HAP-1 (cell line): ENCODE results near the gene INTS12.
A peak's percentile ranks its signal among the peaks of the same experiment; 100 is the strongest.
"Not testable (repeated sequence)": the region's sequence is repeated elsewhere in the genome, so short reads cannot be mapped to it uniquely, and the experiment has no call there.

Source experiments
- DNase-seq, 2 experiments: peaks; one replicate each; pipeline ENCODE4 v3.0.0-alpha.2; 2016 to 2020; ENCODE audit warnings: low spot score in 2 of 2
- H3K27me3 ChIP-seq: fragments of 250-450 bp; sonication (Bioruptor Pico); 2 replicates; pipeline ENCODE4 v1.5.1; 2020; ENCODE audit warnings: low read depth, mild to moderate bottlenecking, moderate library complexity
- H3K36me3 ChIP-seq: fragments of 250-450 bp; sonication (Bioruptor Pico); replicated peaks from 2 replicates; pipeline ENCODE4 v1.5.1; 2020; ENCODE audit warnings: mild to moderate bottlenecking
- H3K4me1 ChIP-seq: fragments of 250-450 bp; sonication (Bioruptor Pico); 2 replicates; pipeline ENCODE4 v1.5.1; 2020; ENCODE audit warnings: mild to moderate bottlenecking
- H3K4me3 ChIP-seq: fragments of 250-450 bp; sonication (Bioruptor Pico); 2 replicates; pipeline ENCODE4 v1.5.1; 2020; ENCODE audit warnings: mild to moderate bottlenecking, moderate library complexity
- H3K9me3 ChIP-seq: fragments of 250-450 bp; sonication (Bioruptor Pico); 2 replicates; pipeline ENCODE4 v1.5.1; 2020; ENCODE audit warnings: mild to moderate bottlenecking, moderate library complexity
- in situ Hi-C: fragments of 300-500 bp; cut with MboI; formaldehyde crosslinking; loops from 3 replicates; pipeline ENCODE4 v1.14.3; 2020; ENCODE audit warnings: low sequenced_read_pairs, inconsistent platforms, mixed read lengths

INTS12 gene, protein sequence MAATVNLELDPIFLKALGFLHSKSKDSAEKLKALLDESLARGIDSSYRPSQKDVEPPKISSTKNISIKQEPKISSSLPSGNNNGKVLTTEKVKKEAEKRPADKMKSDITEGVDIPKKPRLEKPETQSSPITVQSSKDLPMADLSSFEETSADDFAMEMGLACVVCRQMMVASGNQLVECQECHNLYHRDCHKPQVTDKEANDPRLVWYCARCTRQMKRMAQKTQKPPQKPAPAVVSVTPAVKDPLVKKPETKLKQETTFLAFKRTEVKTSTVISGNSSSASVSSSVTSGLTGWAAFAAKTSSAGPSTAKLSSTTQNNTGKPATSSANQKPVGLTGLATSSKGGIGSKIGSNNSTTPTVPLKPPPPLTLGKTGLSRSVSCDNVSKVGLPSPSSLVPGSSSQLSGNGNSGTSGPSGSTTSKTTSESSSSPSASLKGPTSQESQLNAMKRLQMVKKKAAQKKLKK

DNA sequence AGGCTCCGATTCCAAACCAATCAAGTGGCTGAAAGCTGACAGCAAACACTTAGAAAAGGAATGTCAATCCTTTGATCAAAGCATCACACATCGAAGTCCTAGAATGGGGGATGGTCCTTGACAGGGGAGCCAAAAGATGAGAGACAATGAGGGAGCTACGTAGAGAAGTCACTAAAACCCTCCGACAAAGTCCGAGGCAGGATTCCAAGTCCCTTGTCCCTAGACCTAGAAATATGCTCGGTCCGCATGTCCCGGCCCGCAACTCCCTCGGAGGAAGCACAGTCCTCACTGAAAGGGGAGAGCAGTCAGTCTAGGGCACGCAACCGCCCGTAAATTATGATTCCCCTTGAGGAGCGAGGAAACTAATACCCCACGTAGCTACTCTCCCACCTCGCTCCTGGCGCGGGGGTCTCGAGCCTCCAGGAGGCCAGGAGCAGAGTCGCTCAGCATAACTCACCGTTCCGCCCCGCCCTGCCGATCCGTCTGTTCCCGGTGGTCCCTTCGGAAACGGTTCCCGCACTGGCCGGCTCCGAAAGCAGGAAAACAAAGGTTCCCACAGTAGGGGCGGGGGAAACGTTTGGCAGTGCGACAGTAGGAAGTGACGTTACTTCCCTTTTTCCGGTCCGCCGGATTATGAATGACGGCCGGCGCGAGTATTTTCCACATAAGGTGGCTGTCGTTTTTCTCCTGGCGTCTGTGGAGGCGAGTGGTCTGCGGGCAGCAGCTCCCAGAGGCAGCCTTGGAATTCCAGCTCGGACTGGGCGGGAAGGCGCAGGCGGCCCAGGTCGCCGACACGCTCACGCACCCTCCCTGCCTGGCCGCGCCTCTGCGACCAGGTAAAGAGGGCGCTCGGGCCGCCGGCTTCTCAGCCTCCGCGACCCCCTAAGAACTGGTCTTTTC, at the start of gene INTS12, which contains the start of gene GSTCD:
Gene INTS12, minus strand, starts transcription at position 509 of the 900 bp plus-strand sequence. CDS start 8,684 bp downstream, outside the sequence.
Gene GSTCD, plus strand, starts transcription at position 604 of the 900 bp plus-strand sequence. CDS start 8,830 bp downstream, outside the sequence.
- Histone ChIP-seq H3K27me3 (no peaks in the 10 kb centered on the region), H3K36me3 (no peaks in the 10 kb centered on the region), H3K4me3 (peak within 1 kb of the TSS; percentile 90), H3K9me3 (no peaks in the 10 kb centered on the region), H3K4me1 (peaks cover 6% of the 10 kb centered on the region)
- in situ Hi-C loops, result no loop called here
- peak; percentile 88 to 95 for DNase-seq

- peaks cover 7% of the 10 kb centered on the region; the same call in 1 of the 2 replicates for H3K4me1 ChIP-seq
- H3K9me3 ChIP-seq, result no peaks in the 10 kb centered on the region
- no peaks in the 10 kb centered on the region for H3K27me3 ChIP-seq
- DNase-seq, result no peak
- no peak overlapping the region for H3K4me3 ChIP-seq
- in situ Hi-C loops, result no loop called here
- no peaks in the 10 kb centered on the region for H3K36me3 ChIP-seq
Observed at GRCh38 chr4:105755375-105755774, 46.9 kb upstream of the INTS12 start.

GRCh38 chr4:105753361-105753760, 44.9 kb upstream of the INTS12 start:
- in situ Hi-C loops, result no loop called here
- H3K36me3 ChIP-seq, result no peaks in the 10 kb centered on the region
- no peaks in the 10 kb centered on the region for H3K9me3 ChIP-seq
- H3K4me3 ChIP-seq, result no peak overlapping the region
- peaks cover 7% of the 10 kb centered on the region; the same call in 1 of the 2 replicates for H3K4me1 ChIP-seq
- no peaks in the 10 kb centered on the region for H3K27me3 ChIP-seq
- no peak for DNase-seq

GRCh38 chr4:105751718-105752299, 43.3 kb upstream of the INTS12 start:
- no peak overlapping the region for H3K4me3 ChIP-seq
- no peaks in the 10 kb centered on the region for H3K36me3 ChIP-seq
- H3K9me3 ChIP-seq, result no peaks in the 10 kb centered on the region
- peaks cover 7% of the 10 kb centered on the region; the same call in 1 of the 2 replicates for H3K4me1 ChIP-seq
- peak in 1 of 2 experiments; percentile 38 for DNase-seq
- in situ Hi-C loops, result no loop called here
- no peaks in the 10 kb centered on the region for H3K27me3 ChIP-seq

DNA sequence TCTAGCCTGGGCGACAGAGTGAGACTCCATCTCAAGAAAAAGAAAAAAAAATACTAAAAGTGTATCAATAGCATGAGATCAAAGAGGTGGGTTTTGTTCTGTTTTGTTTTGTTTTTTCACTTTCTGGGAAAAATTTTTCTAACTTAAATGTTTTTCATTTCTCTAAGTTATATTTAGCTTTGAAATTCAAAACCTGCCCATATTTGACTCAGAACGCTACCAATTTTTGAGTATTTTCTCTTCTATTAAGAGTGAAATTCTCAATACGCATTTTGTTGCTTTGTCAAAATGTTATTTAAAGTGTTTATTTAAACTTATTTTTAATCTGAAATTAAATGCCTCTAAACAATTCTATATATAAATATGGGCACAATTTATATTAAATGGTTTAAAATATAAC, 39.7 kb upstream of the INTS12 start:
- Histone ChIP-seq H3K4me1 (peaks cover 7% of the 10 kb centered on the region), H3K36me3 (no peaks in the 10 kb centered on the region), H3K4me3 (no peak overlapping the region), H3K27me3 (no peaks in the 10 kb centered on the region), H3K9me3 (no peaks in the 10 kb centered on the region)
- in situ Hi-C loops, result no loop called here
- no peak for DNase-seq

GRCh38 chr4:105741548-105741947, 33.1 kb upstream of the INTS12 start:
- no peaks in the 10 kb centered on the region; the same call in 1 of the 2 replicates for H3K4me1 ChIP-seq
- DNase-seq, result no peak
- H3K9me3 ChIP-seq, result peaks cover 7% of the 10 kb centered on the region; the same call in 1 of the 2 replicates
- no peak overlapping the region for H3K4me3 ChIP-seq
- in situ Hi-C loops, result no loop called here
- peaks cover 7% of the 10 kb centered on the region for H3K36me3 ChIP-seq
- H3K27me3 ChIP-seq, result no peaks in the 10 kb centered on the region

DNA sequence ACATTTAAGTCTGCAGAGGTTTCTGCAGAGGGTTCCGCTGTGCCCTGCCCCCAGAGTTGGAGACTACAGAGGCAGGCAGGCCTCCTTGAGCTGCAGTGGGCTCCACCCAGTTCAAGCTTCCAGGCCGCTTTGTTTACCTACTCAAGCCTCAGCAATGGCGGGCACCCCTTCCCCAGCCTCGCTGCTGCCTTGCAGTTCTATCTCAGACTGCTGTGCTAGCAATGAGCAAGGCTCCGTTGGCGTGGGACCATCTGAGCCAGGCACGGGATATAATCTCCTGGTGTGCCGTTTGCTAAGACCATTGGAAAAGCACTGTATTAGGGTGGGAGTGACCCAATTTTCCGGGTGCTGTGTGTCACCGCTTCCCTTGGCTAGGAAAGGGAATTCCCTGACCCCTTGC, 26.7 kb upstream of the INTS12 start:
- H3K4me3 ChIP-seq, in situ Hi-C loops, DNase-seq, H3K4me1 ChIP-seq, H3K9me3 ChIP-seq, H3K27me3 ChIP-seq: not testable (repeated sequence)
- H3K36me3 ChIP-seq, result peaks cover 14% of the 10 kb centered on the region

- H3K27me3 ChIP-seq, in situ Hi-C loops, H3K4me1 ChIP-seq, DNase-seq, H3K9me3 ChIP-seq, H3K4me3 ChIP-seq: not testable (repeated sequence)
- H3K36me3 ChIP-seq, result peaks cover 29% of the 10 kb centered on the region
Observed at GRCh38 chr4:105729895-105730294, 21.4 kb upstream of the INTS12 start.

GRCh38 chr4:105725623-105726022, 17.1 kb upstream of the INTS12 start:
- H3K4me1 ChIP-seq, result peaks cover 2% of the 10 kb centered on the region; the same call in 1 of the 2 replicates
- peaks cover 34% of the 10 kb centered on the region for H3K36me3 ChIP-seq
- in situ Hi-C loops, result no loop called here
- no peak for DNase-seq
- no peaks in the 10 kb centered on the region for H3K27me3 ChIP-seq
- H3K4me3 ChIP-seq, result no peak overlapping the region
- H3K9me3 ChIP-seq, result no peaks in the 10 kb centered on the region

DNA sequence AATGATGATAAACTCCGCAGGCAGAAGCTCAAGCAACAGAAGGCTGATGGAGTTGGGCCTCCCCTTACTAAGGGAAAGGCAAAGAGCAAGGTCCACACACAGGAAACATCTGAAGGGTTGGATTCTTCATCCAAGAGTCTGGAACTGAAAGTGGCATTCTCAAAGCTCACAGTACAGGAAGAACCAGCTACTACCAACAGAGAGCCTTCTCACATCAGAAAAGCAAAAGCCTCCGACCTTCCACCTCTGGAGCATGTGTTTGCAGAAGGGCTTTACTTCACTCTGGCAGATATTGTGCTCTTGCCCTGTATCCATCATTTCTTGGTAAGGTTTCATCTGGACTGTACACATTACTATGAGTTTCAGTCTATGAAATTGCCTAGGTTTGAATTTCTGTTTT, 10.7 kb upstream of the INTS12 start:
- in situ Hi-C loops, result no loop called here
- no peaks in the 10 kb centered on the region for H3K9me3 ChIP-seq
- no peaks in the 10 kb centered on the region for H3K27me3 ChIP-seq
- DNase-seq, result no peak
- H3K4me3 ChIP-seq, result no peak overlapping the region
- H3K36me3 ChIP-seq, result peaks cover 20% of the 10 kb centered on the region
- peaks cover 6% of the 10 kb centered on the region; the same call in 1 of the 2 replicates for H3K4me1 ChIP-seq

DNA sequence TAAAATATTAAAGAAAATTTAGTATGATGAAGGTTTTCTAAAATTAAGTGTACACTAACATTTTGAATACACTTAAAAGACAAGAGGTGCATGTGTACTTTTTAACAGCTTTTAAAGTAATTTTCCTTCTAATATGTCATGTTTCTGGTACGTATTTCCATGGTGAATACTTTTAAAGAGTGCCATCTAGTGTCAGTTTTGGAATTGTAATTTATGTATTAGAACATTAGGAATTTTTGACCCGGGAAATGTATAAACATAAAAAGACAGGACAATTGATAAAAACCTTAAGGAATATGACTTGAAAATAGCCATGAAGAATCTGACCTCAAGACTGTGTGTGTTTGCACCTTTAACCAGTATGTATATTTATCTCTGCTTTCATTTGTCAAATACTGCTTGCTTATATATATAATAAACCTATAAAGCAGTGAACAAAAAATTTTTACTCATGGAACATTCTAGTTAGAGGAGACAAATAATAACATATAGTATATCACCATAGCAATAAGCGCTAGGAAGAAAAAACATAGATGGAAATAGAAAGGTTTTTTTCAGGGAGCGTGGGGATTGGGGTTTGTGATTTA, 7.3 kb upstream of the INTS12 start:
- no peaks in the 10 kb centered on the region for H3K27me3 ChIP-seq
- peaks cover 9% of the 10 kb centered on the region for H3K36me3 ChIP-seq
- in situ Hi-C loops, result no loop called here
- no peak overlapping the region for H3K4me3 ChIP-seq
- peaks cover 4% of the 10 kb centered on the region; the same call in 1 of the 2 replicates for H3K4me1 ChIP-seq
- no peaks in the 10 kb centered on the region for H3K9me3 ChIP-seq
- DNase-seq, result peak in 1 of 2 experiments; percentile 56

DNA sequence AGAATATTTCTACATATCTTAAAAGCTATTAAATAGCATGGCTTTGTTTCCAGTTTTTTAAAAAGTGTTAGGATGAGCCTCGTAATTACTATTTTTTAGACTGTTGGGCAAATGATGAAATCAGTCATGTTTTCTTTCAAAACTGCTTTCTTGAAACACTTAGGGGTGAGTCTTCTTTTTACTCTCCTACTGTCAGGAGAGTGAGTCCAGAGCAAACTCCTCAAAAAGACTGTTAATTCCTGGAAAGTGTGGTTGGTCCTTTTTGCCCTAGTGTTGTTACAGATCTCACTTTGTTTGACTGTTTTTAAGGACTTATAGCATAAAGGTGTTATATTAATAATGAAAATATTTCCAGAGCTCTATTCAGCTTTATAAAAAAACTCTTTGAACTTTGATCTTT, 6.4 kb upstream of the INTS12 start:
- DNase-seq, result no peak
- Histone ChIP-seq H3K27me3 (no peaks in the 10 kb centered on the region), H3K4me3 (no peak overlapping the region), H3K4me1 (peaks cover 4% of the 10 kb centered on the region; the same call in 1 of the 2 replicates), H3K36me3 (peaks cover 9% of the 10 kb centered on the region), H3K9me3 (no peaks in the 10 kb centered on the region)
- in situ Hi-C loops, result no loop called here

DNA sequence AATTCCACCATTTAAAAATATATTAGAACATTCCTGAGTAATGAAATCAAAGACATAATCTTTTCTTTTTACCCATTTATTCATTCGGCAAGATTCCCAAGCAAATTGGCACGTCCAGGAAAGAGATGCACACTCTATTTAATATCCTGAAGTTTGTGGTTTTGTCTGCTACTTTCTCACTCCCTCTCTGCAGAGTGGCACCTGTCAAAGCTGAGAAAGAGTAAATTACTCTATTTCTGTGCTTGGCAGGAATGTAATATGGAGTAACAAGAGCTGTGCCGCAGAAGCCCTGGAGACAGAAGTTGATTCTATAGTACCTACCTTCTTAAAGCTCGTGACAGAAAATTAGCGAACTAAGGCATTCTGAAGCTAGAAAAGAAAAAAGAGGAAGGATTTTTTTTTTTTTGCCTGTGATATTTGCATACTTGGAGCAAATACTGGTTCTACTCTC, 5.6 kb upstream of the INTS12 start:
- Histone ChIP-seq H3K9me3 (no peaks in the 10 kb centered on the region), H3K36me3 (peaks cover 4% of the 10 kb centered on the region; the same call in 1 of the 2 replicates), H3K4me1 (peaks cover 4% of the 10 kb centered on the region; the same call in 1 of the 2 replicates), H3K4me3 (no peak overlapping the region), H3K27me3 (no peaks in the 10 kb centered on the region)
- in situ Hi-C loops, result no loop called here
- DNase-seq, result no peak
